ENCODE results near the gene JPT2.

DNA sequence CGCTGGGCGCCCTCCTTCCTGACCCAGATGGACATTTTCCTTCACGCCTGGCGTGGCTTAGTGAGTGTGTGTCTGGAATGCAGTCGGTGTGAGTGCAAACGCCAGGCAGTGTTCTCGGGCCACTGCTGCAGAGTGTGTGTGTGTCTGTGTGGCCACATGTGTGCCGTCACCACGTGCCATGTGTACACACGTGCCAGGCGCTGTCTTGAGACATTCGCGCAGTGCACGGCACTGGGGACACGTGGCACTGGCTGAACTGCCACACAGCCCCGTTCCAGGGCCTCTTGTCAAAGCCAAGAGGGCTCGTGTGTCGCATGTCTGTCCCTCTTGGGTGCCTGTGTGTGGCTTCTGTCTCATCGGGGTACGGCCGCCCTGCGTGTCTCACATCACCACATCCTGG, 56.7 kb downstream of the JPT2 start:
- TF ChIP-seq SREBF2 (IDR thresholded peaks at IDR 0.05) (no peak), JUNB (IDR thresholded peaks at IDR 0.05) (no peak), SMC3 (IDR thresholded peaks at IDR 0.05) (no peak), EP300 (IDR thresholded peaks at IDR 0.05) (no peak)
- TF ChIP-seq, protein P1, sequence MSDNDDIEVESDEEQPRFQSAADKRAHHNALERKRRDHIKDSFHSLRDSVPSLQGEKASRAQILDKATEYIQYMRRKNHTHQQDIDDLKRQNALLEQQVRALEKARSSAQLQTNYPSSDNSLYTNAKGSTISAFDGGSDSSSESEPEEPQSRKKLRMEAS (IDR thresholded peaks at IDR 0.05) = no peak
